ENCODE results near the gene PRR11.

Gene PRR11

GRCh38 chr17:59111539-59111938, 44.0 kb upstream of the PRR11 start:
- Histone ChIP-seq H3K27me3 (replicated peaks in 2 of 5; ENCODE audit: control insufficient read depth in 4 of 5, insufficient read depth in 5 of 5, low read length in 4 of 5) (no peaks in the 10 kb centered on the region), H3K9me3 (ENCODE audit: control extremely low read depth in 1 of 5, control insufficient read depth in 4 of 5, insufficient read depth in 2 of 5, low read depth in 1 of 5, low read length in 4 of 5) (no peaks in the 10 kb centered on the region), H3K27ac (ENCODE audit: insufficient read depth in 1 of 2, low read depth in 1 of 2, low read length in 2 of 2, poor library complexity in 1 of 2, severe bottlenecking in 2 of 2) (no peak overlapping the region), H3K4me3 (ENCODE audit: control insufficient read depth in 1 of 7, extremely low read depth in 1 of 7, insufficient read depth in 4 of 7, low read depth in 2 of 7, low read length in 6 of 7) (no peak overlapping the region), H3K36me3 (ENCODE audit: control insufficient read depth in 4 of 4, insufficient read depth in 4 of 4, low read length in 3 of 4) (peaks cover 3 to 26% (median 8%) of the 10 kb centered on the region in 4 experiments), H3K4me1 (ENCODE audit: control extremely low read depth in 1 of 4, control insufficient read depth in 4 of 4, insufficient read depth in 4 of 4, low read length in 3 of 4) (peaks cover 5 to 15% (median 8%) of the 10 kb centered on the region in 4 experiments)
- no peak for DNase-seq
- POLR2A ChIA-PET = no interaction called here
- 90% methylated on average over 2 of the region's 3 CpGs for WGBS (ENCODE audit: insufficient coverage)
- CTCF ChIA-PET = no interaction called here

GRCh38 chr17:59115474-59115873, 40.1 kb upstream of the PRR11 start:
- Histone ChIP-seq H3K27ac (ENCODE audit: insufficient read depth in 1 of 2, low read depth in 1 of 2, low read length in 2 of 2, poor library complexity in 1 of 2, severe bottlenecking in 2 of 2) (no peak overlapping the region), H3K36me3 (ENCODE audit: control insufficient read depth in 4 of 4, insufficient read depth in 4 of 4, low read length in 3 of 4) (peaks cover 6 to 30% (median 15%) of the 10 kb centered on the region in 4 experiments), H3K9me3 (ENCODE audit: control extremely low read depth in 1 of 5, control insufficient read depth in 4 of 5, insufficient read depth in 2 of 5, low read depth in 1 of 5, low read length in 4 of 5) (no peaks in the 10 kb centered on the region), H3K27me3 (replicated peaks in 2 of 5; ENCODE audit: control insufficient read depth in 4 of 5, insufficient read depth in 5 of 5, low read length in 4 of 5) (no peaks in the 10 kb centered on the region), H3K4me1 (ENCODE audit: control extremely low read depth in 1 of 4, control insufficient read depth in 4 of 4, insufficient read depth in 4 of 4, low read length in 3 of 4) (peaks cover 0 to 4% (median 0%) of the 10 kb centered on the region in 4 experiments), H3K4me3 (ENCODE audit: control insufficient read depth in 1 of 7, extremely low read depth in 1 of 7, insufficient read depth in 4 of 7, low read depth in 2 of 7, low read length in 6 of 7) (no peak overlapping the region)
- no peak for DNase-seq
- POLR2A ChIA-PET = no interaction called here
- 61% methylated on average over 6 of the region's 9 CpGs for WGBS (ENCODE audit: insufficient coverage)
- CTCF ChIA-PET = interaction anchor here (1.0 kb wide), 1 partner anchor 31 kb away, joined by 5 read pairs; no protein-coding TSS in a partner anchor

DNA sequence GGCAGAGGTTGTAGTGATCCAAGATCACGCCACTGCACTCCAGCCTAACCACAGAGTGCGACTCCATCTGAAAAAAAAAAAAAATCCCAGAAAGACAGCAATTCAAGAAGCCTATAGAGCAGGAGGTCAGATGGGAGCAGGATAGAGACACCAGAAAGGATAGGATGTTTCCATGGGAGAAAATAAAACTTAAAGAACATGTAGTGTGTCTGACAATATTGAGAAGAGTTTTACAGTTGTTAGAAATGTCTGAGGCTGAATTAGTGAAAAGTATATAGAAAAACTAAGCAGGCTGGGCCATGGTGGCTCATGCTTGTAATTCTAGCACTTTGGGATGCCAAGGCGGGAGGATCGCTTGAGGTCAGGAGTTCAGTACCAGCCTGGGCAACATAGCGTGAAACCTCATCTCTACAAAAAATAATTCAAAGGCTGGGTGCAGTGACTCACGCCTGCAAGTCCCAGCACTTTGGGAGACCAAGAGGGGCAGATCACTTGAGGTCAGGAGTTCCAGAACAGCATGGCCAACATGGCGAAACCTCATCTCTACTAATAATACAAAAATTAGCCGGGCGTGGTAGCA, 33.6 kb upstream of the PRR11 start:
- no peak for DNase-seq
- WGBS (ENCODE audit: insufficient coverage) = 100% methylated on average over 3 of the region's 9 CpGs
- H3K4me1 ChIP-seq (ENCODE audit: control extremely low read depth in 1 of 4, control insufficient read depth in 4 of 4, insufficient read depth in 4 of 4, low read length in 3 of 4) = no peaks in the 10 kb centered on the region
- H3K27ac ChIP-seq (ENCODE audit: insufficient read depth in 1 of 2, low read depth in 1 of 2, low read length in 2 of 2, poor library complexity in 1 of 2, severe bottlenecking in 2 of 2) = no peak overlapping the region
- peaks cover 0 to 22% (median 12%) of the 10 kb centered on the region in 4 experiments for H3K36me3 ChIP-seq (ENCODE audit: control insufficient read depth in 4 of 4, insufficient read depth in 4 of 4, low read length in 3 of 4)
- ChIA-PET CTCF (no interaction called here), POLR2A (no interaction called here)
- no peaks in the 10 kb centered on the region for H3K9me3 ChIP-seq (ENCODE audit: control extremely low read depth in 1 of 5, control insufficient read depth in 4 of 5, insufficient read depth in 2 of 5, low read depth in 1 of 5, low read length in 4 of 5)
- no peak overlapping the region for H3K4me3 ChIP-seq (ENCODE audit: control insufficient read depth in 1 of 7, extremely low read depth in 1 of 7, insufficient read depth in 4 of 7, low read depth in 2 of 7, low read length in 6 of 7)
- no peaks in the 10 kb centered on the region for H3K27me3 ChIP-seq (replicated peaks in 2 of 5; ENCODE audit: control insufficient read depth in 4 of 5, insufficient read depth in 5 of 5, low read length in 4 of 5)

- CTCF ChIA-PET = no interaction called here
- Histone ChIP-seq H3K27ac (ENCODE audit: insufficient read depth in 1 of 2, low read depth in 1 of 2, low read length in 2 of 2, poor library complexity in 1 of 2, severe bottlenecking in 2 of 2) (no peak overlapping the region), H3K4me1 (ENCODE audit: control extremely low read depth in 1 of 4, control insufficient read depth in 4 of 4, insufficient read depth in 4 of 4, low read length in 3 of 4) (no peaks in the 10 kb centered on the region), H3K4me3 (ENCODE audit: control insufficient read depth in 1 of 7, extremely low read depth in 1 of 7, insufficient read depth in 4 of 7, low read depth in 2 of 7, low read length in 6 of 7) (no peak overlapping the region), H3K36me3 (ENCODE audit: control insufficient read depth in 4 of 4, insufficient read depth in 4 of 4, low read length in 3 of 4) (peaks cover 0 to 27% (median 7%) of the 10 kb centered on the region in 4 experiments), H3K9me3 (ENCODE audit: control extremely low read depth in 1 of 5, control insufficient read depth in 4 of 5, insufficient read depth in 2 of 5, low read depth in 1 of 5, low read length in 4 of 5) (no peaks in the 10 kb centered on the region), H3K27me3 (replicated peaks in 2 of 5; ENCODE audit: control insufficient read depth in 4 of 5, insufficient read depth in 5 of 5, low read length in 4 of 5) (no peaks in the 10 kb centered on the region)
- POLR2A ChIA-PET = no interaction called here
- WGBS (ENCODE audit: insufficient coverage) = 82% methylated on average over 1 of the region's 6 CpGs
- peak in 2 of 3 donors; percentile 9 to 22 for DNase-seq
Measured at GRCh38 chr17:59124665-59125064, 30.9 kb upstream of the PRR11 start.

DNA sequence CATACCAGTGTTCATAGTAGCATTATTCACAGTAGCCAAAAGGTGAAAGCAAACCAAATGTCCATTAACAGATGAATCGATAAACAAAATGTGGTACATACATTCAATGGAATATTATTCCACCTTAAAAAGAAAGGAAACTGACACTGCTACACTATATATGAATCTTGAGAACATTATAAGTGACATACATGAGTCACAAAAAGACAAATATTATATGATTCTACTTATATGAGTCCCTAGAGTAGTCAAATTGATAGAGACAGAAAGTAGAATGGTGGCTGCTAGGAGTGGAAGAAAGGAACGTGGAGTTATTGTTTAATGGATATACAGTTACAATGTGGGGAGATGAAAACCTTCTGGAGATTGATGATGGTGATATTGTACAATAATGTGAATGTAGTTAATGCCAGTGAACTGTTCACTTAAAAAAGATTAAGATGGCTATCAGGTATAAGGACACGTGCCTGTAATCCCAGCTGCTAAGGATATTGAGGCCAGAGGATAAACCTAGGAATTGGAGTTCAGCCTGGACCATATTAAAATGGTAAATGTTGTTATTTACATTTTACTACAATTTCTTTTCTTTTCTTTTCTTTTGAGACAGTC, 28.6 kb upstream of the PRR11 start:
- Histone ChIP-seq H3K9me3 (ENCODE audit: control extremely low read depth in 1 of 5, control insufficient read depth in 4 of 5, insufficient read depth in 2 of 5, low read depth in 1 of 5, low read length in 4 of 5) (no peaks in the 10 kb centered on the region), H3K36me3 (ENCODE audit: control insufficient read depth in 4 of 4, insufficient read depth in 4 of 4, low read length in 3 of 4) (peaks cover 0 to 21% (median 7%) of the 10 kb centered on the region in 4 experiments), H3K27ac (ENCODE audit: insufficient read depth in 1 of 2, low read depth in 1 of 2, low read length in 2 of 2, poor library complexity in 1 of 2, severe bottlenecking in 2 of 2) (no peak overlapping the region), H3K27me3 (replicated peaks in 2 of 5; ENCODE audit: control insufficient read depth in 4 of 5, insufficient read depth in 5 of 5, low read length in 4 of 5) (no peaks in the 10 kb centered on the region), H3K4me1 (ENCODE audit: control extremely low read depth in 1 of 4, control insufficient read depth in 4 of 4, insufficient read depth in 4 of 4, low read length in 3 of 4) (no peaks in the 10 kb centered on the region), H3K4me3 (ENCODE audit: control insufficient read depth in 1 of 7, extremely low read depth in 1 of 7, insufficient read depth in 4 of 7, low read depth in 2 of 7, low read length in 6 of 7) (no peak overlapping the region)
- ChIA-PET CTCF (no interaction called here), POLR2A (no interaction called here)
- DNase-seq = no peak
- 50% methylated on average over 2 of the region's 3 CpGs for WGBS (ENCODE audit: insufficient coverage)

- DNase-seq = no peak
- Histone ChIP-seq H3K27me3 (replicated peaks in 2 of 5; ENCODE audit: control insufficient read depth in 4 of 5, insufficient read depth in 5 of 5, low read length in 4 of 5) (no peaks in the 10 kb centered on the region), H3K9me3 (ENCODE audit: control extremely low read depth in 1 of 5, control insufficient read depth in 4 of 5, insufficient read depth in 2 of 5, low read depth in 1 of 5, low read length in 4 of 5) (no peaks in the 10 kb centered on the region), H3K4me3 (ENCODE audit: control insufficient read depth in 1 of 7, extremely low read depth in 1 of 7, insufficient read depth in 4 of 7, low read depth in 2 of 7, low read length in 6 of 7) (no peak overlapping the region), H3K36me3 (ENCODE audit: control insufficient read depth in 4 of 4, insufficient read depth in 4 of 4, low read length in 3 of 4) (peaks cover 0 to 18% (median 1%) of the 10 kb centered on the region in 4 experiments), H3K27ac (ENCODE audit: insufficient read depth in 1 of 2, low read depth in 1 of 2, low read length in 2 of 2, poor library complexity in 1 of 2, severe bottlenecking in 2 of 2) (no peak overlapping the region), H3K4me1 (ENCODE audit: control extremely low read depth in 1 of 4, control insufficient read depth in 4 of 4, insufficient read depth in 4 of 4, low read length in 3 of 4) (no peaks in the 10 kb centered on the region)
- WGBS (ENCODE audit: insufficient coverage) = no CpG with 5 or more reads among the region's 2 CpGs
- POLR2A ChIA-PET = no interaction called here
- CTCF ChIA-PET = interaction anchor here (0.9 kb wide), 1 partner anchor 23 kb away, joined by 3 read pairs; the partner anchor contains the start of gene TRIM37
Measured at GRCh38 chr17:59129814-59130213, 25.7 kb upstream of the PRR11 start.

GRCh38 chr17:59131131-59131530, 24.4 kb upstream of the PRR11 start:
- ChIA-PET CTCF (interaction anchor here (0.9 kb wide), 1 partner anchor 11 kb away, joined by 3 read pairs; no protein-coding TSS in a partner anchor), POLR2A (no interaction called here)
- no peaks in the 10 kb centered on the region for H3K27me3 ChIP-seq (replicated peaks in 2 of 5; ENCODE audit: control insufficient read depth in 4 of 5, insufficient read depth in 5 of 5, low read length in 4 of 5)
- H3K4me1 ChIP-seq (ENCODE audit: control extremely low read depth in 1 of 4, control insufficient read depth in 4 of 4, insufficient read depth in 4 of 4, low read length in 3 of 4) = no peaks in the 10 kb centered on the region
- WGBS (ENCODE audit: insufficient coverage) = no CpG with 5 or more reads among the region's 1 CpG
- H3K4me3 ChIP-seq (ENCODE audit: control insufficient read depth in 1 of 7, extremely low read depth in 1 of 7, insufficient read depth in 4 of 7, low read depth in 2 of 7, low read length in 6 of 7) = no peak overlapping the region
- no peak for DNase-seq
- no peaks in the 10 kb centered on the region for H3K9me3 ChIP-seq (ENCODE audit: control extremely low read depth in 1 of 5, control insufficient read depth in 4 of 5, insufficient read depth in 2 of 5, low read depth in 1 of 5, low read length in 4 of 5)
- no peak overlapping the region for H3K27ac ChIP-seq (ENCODE audit: insufficient read depth in 1 of 2, low read depth in 1 of 2, low read length in 2 of 2, poor library complexity in 1 of 2, severe bottlenecking in 2 of 2)
- peaks cover 0 to 18% (median 1%) of the 10 kb centered on the region in 4 experiments for H3K36me3 ChIP-seq (ENCODE audit: control insufficient read depth in 4 of 4, insufficient read depth in 4 of 4, low read length in 3 of 4)

Measured in common myeloid progenitor, CD34-positive (primary cell).